Measurements from ENCODE around the gene PDE10A.
"Not testable (repeated sequence)": the region's sequence is repeated elsewhere in the genome, so short reads cannot be mapped to it uniquely, and the experiment has no call there.

The PDE10A gene

DNA sequence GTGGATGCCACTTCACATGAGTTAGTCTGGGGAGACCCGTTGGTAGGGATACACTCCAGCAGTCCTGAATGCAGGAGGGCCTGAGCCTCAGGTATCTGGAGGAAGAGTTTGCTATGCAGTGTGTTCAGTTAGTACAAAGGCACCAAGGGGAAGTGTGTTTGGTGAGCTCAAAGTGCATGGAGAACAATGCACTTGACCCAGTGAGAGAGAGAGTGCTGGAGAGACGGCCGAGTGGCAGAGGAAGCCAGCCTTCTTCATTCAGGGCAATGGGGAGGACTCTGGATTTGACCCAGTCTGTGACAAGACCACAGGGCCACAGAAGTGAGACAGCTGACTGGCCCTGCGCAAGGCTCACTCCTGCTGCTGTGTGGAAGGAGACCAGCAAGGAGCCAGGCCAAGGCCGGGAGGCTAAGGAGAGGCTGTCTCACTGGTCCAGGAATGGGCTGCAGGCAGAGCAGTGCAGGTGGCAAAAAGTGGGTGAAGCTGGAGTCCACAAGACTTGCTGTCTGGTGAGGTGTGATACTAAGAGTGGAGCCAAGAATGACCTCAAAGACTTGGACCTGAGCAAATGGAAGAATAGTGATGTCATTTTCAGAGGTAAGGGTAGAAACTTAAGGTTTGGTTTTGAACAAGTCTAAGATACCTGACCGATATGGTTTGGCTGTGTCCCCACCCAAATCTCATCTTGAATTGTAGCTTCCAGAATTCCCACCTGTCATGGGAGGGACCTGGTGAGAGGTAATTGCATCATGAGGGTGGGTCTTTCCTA lies 38.0 kb downstream of the PDE10A start:
- no peak for DNase-seq (ENCODE audit: low read depth in 2 of 2)

DNA sequence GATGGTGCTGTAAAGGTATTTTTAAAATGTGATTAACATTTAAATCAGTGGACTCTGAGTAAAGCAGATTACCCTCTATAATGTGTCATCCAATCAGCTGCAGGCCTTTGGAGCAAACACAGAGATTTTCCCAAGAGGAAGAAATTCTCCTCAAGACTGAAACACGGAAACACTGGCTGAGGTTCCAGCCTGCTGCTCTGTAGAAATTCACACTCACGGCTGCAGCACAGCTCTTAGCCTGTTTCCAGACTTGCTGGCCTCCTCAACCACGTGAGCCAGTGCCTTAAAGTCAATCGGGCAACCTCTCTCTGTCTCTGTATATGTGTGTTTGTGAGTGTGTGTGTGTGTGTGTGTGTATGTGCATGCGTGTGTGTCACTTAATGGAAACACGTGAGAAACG lies 41.1 kb downstream of the PDE10A start:
- no peak for DNase-seq (ENCODE audit: low read depth in 2 of 2)

DNA sequence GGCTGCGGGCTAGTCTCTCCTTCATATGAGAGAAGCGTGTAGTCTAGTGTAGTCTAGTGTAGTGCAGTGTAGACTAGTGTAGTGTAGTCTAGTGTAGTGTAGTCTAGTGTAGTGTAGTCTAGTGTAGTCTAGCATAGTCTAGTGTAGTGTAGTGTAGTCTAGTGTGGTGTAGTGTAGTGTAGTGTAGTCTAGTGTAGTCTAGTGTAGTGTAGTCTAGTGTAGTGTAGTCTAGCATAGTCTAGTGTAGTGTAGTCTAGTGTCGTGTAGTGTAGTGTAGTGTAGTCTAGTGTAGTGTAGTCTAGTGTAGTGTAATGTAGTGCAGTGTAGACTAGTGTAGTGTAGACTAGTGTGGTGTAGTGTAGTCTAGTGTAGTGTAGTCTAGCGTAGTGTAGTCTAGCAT lies 44.1 kb downstream of the PDE10A start:
- not testable (repeated sequence) for DNase-seq (ENCODE audit: low read depth in 2 of 2)

DNA sequence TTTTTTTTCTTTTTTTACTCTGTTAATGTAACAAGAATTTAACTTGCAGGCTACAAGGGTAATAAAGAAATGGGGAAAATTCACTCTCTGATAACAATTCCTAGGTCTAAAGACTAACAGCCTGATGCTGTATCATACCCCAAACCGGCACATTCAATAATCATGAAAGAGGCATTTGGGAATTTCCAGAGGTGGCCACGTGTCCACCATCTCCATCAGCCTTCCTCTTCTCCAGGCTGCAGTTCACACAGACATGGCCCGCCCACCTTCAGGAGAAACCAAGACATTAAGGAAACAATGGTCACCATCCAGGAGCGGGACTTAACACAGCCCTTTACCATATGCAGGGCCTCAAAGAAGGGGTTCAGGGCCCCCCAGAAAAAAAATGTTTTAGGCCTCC lies 44.8 kb downstream of the PDE10A start:
- DNase-seq (ENCODE audit: low read depth in 2 of 2), result no peak

DNA sequence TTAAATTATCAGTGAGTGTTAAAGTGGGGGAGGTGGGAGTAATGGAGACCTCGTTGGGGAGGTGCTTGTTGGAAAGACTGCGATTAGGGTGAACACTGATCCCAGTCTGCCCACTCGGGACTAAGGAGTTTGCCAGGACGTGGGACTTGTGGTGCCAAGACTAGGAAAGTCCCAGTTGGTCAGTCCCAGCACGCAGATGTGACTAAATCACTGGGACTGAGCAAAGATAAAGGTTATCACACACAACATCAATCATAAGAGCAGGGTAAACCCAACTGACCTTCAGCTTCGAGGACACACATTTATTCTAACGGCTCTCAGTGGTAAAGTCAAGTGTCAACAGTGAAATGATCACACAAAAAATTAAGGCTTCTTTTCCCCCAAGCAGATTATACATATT lies 45.5 kb downstream of the PDE10A start:
- no peak for DNase-seq (ENCODE audit: low read depth in 2 of 2)

DNA sequence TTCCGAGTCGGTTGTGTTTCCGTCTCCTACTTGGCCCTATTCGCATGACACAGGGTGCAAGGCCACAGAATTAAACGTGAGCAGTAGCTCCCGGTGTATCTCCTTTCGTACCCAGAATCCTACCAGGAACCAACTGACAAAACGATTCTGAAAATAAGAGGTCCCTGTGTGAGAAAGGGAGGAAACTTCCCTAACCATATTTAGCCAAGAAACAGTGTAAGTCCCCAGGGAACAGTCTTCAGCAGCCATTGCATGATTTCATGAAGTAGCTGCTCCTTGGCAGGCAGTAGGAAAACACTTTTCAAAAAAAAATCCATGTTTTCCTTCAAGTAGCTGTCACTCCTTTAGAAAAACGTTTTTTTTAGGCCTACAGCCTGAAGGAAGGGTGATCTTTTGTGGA lies 46.9 kb downstream of the PDE10A start:
- peak in 1 of 2 experiments; percentile 7 for DNase-seq (ENCODE audit: low read depth in 2 of 2)

DNA sequence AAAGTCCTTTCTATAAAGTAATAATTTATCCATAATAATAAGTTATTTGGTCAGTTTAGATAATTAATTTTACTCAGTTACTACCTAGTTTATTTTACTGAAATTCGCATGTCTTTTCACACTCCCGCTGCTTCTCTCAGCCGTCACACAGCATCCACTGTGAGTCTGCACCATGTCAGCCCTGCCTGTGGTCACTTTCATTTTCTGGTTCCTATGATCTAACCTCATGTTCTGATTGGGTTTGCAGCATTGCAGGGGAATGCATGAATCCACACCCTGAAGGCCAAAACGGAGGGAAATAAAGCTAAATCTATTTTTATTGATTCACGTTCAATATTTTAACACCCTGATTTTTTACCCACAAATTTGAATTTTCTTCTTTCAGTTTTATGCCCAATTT lies 47.4 kb downstream of the PDE10A start:
- DNase-seq (ENCODE audit: low read depth in 2 of 2), result no peak

DNA sequence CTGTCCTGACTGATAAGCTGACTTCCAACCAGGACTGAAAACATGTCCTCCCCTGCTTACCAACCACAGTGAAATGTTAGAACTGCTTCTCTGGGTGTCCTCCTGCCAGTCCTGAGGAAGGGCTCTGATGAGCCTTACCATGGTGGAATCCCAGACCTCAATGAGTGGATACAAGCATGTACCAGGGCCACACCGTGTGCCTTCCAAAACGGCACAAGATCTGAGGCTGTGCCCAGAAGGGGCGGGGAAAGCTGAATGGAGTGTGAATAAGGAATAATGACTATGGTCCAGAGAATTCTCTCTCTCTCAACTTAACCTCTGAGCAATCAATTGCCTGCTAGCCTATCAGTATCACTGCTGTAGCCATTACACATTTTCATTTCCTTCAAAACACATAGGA lies 51.7 kb downstream of the PDE10A start:
- DNase-seq (ENCODE audit: low read depth in 2 of 2), result no peak

DNA sequence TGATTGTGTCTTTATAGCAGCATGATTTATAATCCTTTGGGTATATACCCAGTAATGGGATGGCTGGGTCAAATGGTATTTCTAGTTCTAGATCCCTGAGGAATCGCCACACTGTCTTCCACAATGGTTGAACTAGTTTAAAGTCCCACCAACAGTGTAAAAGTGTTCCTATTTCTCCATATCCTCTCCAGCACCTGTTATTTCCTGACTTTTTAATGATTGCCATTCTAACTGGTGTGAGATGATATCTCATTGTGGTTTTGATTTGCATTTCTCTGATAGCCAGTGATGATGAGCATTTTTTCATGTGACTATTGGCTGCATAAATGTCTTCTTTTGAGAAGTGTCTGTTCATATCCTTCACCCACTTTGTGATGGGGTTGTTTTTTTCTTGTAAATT lies 54.5 kb downstream of the PDE10A start:
- DNase-seq (ENCODE audit: low read depth in 2 of 2), result not testable (repeated sequence)

DNA sequence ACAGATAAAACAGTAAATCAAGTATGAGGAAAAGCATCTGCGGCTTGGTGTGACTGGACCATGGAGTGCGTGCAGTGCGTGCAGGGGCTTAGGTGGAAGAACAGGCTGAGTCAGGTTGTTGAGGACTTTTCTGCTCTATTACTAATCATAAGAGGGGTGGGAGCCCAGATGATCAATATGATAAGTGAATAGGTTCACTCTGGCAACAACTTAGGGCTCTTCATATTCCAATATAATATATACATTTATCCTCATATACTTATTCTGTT lies 56.4 kb downstream of the PDE10A start:
- no peak for DNase-seq (ENCODE audit: low read depth in 2 of 2)

DNA sequence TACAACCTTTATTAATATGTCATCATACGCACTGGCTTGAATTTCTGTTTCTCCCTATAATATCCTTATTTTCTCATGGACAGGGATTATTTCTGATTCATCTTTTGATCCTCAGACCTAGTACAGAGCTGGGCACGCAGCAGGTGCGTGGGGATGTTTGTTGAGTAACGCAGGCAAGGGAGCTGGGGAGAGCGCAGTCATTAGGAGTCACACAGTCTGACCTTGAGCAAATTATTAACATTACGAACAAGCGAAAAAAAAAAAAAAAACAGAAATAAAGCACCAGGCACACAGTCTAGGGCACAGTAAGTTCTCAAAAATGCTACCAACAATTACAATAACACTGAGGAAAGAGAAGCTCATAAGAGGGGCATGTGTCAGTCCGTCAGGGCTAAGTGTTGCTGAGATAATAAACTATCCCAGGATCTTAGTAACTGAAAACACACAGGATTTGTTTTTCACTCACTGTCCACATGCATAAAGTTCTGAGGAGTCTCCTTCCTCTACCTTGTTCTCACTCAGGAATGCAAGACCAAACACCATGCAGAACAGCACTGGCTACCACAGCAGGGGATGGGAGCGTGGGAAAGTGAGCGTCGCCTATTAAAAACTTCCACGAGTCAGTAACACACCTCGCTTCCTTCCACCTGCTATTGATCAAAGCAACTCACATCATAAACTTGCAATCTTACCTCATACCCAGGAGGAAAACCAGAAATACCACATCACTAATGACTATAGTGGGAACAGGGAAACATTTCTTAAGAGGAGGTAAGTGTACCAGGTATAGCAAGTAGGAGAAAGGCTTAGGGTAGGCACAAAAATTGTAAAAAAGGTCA lies 56.9 kb downstream of the PDE10A start:
- DNase-seq (ENCODE audit: low read depth in 2 of 2), result no peak

DNA sequence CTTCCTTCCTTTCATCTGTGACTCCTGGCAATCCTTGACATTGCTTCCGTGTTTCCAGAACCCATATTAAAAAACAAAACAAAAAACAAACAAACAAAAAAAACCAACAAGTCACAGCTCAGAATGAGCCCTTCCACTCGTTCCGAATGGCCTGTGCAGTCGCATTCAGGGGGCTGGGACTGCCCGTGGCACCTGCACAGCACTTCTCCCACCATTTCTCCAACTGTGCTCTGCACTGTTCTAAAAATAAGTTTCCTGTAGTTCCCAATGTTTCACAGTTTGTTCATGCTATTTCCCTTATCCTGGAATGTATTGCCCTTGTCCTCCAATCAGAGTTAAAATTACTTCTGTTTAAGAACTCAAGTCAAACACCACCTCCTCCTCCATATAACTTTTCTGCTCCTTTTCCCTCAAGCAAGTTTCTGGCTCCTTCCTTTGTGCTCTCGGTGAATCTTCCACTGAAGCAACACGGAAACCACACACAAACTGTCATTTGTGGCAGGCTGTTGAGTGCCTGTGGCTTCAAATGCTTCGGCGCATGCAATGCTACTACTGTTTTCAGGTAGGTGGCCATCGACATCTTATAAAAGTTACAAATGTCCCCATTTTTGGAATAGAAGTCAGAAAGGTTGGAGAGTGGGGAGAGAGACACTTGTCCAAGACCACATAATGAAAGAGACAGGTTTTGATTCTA lies 57.7 kb downstream of the PDE10A start:
- no peak for DNase-seq (ENCODE audit: low read depth in 2 of 2)

DNA sequence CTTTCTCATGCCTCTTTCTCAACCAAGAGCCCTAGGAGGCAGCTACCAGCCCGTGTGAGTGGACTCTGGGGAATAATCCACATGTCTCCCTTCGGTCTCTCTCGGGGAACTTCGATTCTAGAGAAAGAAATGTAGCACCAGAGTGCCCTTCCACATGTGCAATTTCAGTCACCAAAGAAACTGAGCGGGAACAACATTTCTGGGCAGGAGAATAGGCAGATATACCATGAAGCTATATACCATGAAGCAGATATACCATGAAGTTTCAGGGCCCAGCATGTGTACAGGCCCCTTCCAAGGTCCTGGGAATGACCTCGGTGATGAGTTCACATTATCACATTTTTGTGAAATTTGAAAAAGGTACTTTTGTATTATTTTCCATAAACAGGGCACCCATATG lies 60.8 kb downstream of the PDE10A start:
- no peak for DNase-seq (ENCODE audit: low read depth in 2 of 2)

DNA sequence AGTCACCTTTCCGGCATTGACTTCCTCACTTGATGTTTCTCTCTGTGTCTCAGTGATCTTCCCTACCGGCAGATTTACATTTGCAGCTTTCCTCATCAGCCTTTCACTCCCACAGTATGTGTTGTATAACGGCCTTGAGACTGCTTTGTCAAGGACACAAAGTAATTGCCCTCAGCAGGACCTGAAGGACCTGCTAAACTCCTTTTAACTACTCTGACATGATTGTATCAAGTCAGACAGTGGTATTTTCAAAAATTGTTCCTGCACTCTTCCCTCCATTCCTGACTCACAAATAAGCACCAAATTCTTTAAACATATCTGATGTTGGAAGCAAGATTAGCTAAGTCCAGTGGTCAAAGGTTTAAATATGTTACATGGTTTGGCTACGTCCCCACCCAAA lies 62.4 kb downstream of the PDE10A start:
- DNase-seq (ENCODE audit: low read depth in 2 of 2), result no peak

DNA sequence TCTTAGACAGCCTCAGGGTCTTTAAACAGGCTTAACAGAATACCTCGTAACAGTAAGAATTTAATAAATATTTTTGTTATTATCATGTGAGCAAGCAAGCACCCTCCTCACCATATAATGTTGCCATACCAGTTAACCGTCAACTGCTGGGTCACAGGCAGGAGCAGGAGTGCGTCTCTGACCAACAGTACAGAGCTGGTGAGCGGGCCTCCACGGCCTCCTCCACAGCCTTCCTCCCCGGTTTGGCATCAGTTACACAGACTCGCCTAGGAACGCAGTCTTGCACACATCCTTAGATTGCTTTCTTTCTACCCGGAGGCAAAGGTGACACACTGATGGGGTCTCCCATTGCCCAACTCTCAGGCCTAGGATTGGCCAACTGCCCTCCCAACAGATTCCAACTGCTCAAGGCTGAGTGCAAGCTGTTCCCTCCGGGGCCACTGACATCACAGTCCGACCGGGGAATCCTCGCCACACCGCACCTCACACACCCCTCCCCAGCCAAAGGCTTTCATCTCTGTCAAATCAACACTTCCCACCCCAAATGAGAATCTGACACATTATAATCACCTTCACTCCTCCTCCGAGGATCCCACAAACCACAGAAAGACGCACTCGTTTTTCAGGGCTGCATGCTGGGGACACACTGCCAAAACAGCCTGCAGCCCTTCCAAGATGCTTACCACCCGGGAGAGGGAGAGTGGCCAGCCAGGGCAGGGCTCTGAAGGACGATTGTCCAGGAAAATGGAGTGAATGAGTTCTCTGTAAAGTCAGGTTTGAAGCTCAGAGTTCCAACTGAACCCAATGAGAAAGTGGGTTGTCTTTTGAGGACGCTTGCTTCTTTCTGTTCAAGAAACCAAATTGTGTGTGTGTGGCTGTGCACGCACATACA lies 63.2 kb downstream of the PDE10A start:
- no peak for DNase-seq (ENCODE audit: low read depth in 2 of 2)

DNA sequence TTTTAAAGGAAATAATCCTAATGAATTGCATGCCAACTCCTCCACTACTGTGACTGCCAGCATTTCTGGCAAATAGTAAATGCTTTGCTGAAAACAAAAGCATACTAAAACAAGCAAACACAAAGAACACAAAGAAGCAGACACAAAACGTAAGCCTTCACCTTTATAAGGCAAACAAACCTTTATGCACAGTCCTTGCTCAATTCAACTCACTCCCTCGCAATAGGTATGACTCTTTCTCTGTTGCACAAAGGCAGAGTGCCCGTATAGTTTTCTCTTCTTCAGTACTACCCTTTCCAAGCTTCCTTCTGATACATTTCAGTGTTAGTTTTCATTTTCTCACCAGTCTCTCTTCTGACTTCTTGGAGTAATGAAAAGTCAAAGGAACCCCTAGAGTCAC lies 63.9 kb downstream of the PDE10A start:
- DNase-seq (ENCODE audit: low read depth in 2 of 2), result no peak

DNA sequence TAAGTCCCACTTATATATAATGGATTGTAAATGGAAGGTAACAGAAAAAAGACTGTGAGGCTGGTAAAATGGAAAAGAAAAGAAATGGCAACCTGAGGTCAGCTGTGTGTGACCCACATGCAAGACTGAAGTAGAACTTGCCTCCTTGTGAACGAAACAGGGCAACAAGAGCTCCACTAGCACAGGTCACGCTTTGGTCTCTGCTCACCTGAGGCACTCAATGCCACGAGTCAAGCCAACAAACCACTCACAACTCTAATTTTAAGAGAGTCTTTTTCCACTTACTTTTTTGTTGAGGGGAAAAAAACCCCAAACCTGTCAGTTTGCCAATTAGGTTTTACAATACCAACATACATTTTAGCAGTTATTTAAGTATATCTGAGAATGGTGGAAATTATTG lies 65.2 kb downstream of the PDE10A start:
- no peak for DNase-seq (ENCODE audit: low read depth in 2 of 2)

DNA sequence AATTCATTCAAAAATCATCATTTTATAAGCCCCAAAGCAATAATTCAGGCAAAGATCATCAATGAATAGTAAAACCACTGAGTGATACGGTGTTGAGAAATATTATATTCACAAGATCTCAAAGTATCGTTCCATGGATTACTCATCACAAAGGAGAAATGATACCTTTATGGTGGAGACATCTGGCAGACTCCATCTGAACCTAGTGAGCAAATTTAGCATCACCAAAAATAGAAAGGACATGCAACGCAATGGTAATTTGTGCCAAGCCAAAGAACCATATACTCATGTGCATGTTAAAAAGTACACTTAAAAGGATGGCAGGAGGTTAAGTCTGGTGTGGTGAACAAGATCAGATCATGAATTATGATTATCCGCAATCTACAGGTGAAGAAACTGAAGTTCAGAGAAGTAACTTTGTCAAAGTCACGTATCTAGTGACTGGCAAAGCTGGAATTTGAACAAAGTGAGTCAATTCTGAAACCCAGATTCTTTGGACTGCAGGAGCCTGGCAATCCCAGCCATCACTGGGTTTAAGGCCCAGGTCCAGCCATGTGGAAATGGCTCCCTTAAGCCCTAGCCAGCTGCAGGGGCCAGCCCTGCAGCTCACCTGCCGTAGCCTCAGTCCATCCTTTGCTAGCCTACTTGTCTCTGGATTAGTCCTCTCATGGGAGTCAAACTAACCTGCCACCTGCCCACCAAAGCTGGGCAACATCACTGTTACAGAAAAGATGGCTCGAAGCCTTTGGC lies 68.3 kb downstream of the PDE10A start:
- DNase-seq (ENCODE audit: low read depth in 2 of 2), result no peak

DNA sequence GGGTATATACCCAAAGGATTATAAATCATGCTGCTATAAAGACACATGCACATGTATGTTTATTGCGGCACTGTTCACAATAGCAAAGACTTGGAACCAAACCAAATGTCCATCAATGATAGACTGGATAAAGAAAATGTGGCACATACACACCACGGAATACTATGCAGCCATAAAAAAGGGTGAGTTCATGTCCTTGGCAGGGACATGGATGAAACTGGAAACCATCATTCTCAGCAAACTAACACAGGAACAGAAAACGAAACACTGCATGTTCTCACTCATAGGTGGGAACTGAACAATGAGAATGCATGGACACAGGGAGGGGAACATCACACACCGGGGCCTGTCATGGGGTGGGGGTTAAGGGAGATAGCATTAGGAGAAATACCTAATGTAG lies 70.1 kb downstream of the PDE10A start:
- DNase-seq (ENCODE audit: low read depth in 2 of 2), result not testable (repeated sequence)

DNA sequence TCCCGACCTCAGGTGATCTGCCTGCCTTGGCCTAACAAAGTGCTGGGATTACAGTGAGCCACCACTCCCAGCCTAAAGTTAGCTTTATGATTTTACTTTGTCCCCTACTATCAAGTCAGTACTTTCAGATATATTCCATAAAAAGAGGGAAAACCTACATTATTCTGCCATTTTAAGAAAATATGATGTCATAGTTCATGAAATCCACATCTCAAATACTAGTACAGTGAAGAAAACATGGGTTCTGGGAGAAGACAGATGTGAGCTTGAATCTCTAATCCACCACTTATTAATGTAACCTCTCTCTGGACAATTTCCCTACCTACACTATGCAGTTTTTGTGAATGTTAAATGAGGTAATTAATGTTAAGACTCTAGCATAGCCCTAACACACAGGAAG lies 74.5 kb downstream of the PDE10A start:
- no peak for DNase-seq (ENCODE audit: low read depth in 2 of 2)

DNA sequence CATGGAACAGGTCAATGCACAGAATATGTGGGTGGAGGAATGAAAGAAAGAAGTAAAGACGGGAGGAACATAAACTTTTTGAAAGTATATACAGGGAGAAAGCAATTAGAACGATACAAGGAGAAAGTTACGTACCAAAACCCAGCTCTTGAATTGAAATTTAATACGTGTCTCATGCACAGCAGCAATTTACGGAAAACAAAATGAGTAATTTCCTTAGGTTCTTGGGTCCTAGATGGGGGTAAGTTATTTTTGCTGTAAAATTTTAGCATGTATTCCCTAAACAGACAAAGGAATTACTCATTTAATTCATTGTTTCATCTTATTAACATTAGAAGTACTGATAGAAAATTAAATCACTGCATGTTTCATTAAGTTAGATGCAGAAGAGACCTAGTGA lies 75.8 kb downstream of the PDE10A start:
- DNase-seq (ENCODE audit: low read depth in 2 of 2), result no peak
